Measurements from ENCODE around the gene PTCD1. TPM values are rescaled to one million over a fixed set of nuclear protein-coding genes. Genes with fewer than 3 reads are reported as not detected.

The PTCD1 gene
- total RNA-seq, 1 experiment from 2014 or later: 11.1 TPM

DNA sequence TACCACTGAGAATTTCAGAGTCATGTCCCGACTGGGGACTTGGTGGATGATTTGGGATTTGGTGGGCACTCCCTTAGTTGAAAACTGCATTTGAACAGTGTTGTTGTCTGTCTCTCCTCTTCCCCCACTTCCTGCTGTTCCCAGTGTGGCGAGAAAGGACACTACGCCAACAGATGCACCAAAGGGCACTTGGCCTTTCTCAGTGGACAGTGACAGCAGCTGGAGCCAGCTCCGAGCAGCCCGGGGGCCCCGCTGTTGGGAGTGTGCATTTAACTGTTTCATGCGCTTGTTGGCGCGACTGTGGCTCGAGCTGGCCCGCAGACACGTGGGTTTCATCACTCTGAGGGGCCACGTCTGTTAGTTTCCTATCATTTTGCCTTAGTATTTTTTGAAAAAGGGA lies 17.7 kb upstream of the PTCD1 start (continued):
- TF ChIP-seq FOXP1 (CRISPR knock-in tag; IDR thresholded peaks at IDR 0.05; ENCODE audit: borderline replicate concordance) (no peak), ZNF232 (CRISPR knock-in tag; IDR thresholded peaks at IDR 0.05) (no peak)
- TF ChIP-seq, protein P1, sequence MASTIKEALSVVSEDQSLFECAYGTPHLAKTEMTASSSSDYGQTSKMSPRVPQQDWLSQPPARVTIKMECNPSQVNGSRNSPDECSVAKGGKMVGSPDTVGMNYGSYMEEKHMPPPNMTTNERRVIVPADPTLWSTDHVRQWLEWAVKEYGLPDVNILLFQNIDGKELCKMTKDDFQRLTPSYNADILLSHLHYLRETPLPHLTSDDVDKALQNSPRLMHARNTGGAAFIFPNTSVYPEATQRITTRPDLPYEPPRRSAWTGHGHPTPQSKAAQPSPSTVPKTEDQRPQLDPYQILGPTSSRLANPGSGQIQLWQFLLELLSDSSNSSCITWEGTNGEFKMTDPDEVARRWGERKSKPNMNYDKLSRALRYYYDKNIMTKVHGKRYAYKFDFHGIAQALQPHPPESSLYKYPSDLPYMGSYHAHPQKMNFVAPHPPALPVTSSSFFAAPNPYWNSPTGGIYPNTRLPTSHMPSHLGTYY (CRISPR knock-in tag; IDR thresholded peaks at IDR 0.05): no peak

- Mint-ChIP-seq H3K27ac (peak overlapping the region; percentile 49; the same call in 1 of the 2 replicates), H3K4me1 (peaks cover 3% of the 10 kb centered on the region; the same call in 1 of the 2 replicates), H3K27me3 (ENCODE audit: low read depth) (no peaks in the 10 kb centered on the region), H3K36me3 (peaks cover 69% of the 10 kb centered on the region), H3K9me3 (peaks cover 13% of the 10 kb centered on the region), H3K4me3 (no peak overlapping the region)
- no peak for ATAC-seq
- DNase-seq (ENCODE audit: low spot score): no peak
- POLR2A ChIA-PET: interaction anchor here (0.5 to 1.4 kb wide), 6 partner anchors 9 to 1347 kb away, joined by 3 to 6 read pairs (median 4); partner anchors contain the start of genes BUD31, CPSF4, PDAP1 and PTCD1
- CTCF ChIA-PET: interaction anchor here (1.2 to 1.5 kb wide), 2 partner anchors 8 to 47 kb away, joined by 3 to 4 read pairs; partner anchors contain the start of genes BUD31 and PDAP1
- TF ChIP-seq CBFB (CRISPR knock-in tag; IDR thresholded peaks at IDR 0.05; ENCODE audit: low read depth) (no peak), ZNF281 (CRISPR knock-in tag; IDR thresholded peaks at IDR 0.05) (no peak), ZMAT4 (CRISPR knock-in tag; IDR thresholded peaks at IDR 0.05) (no peak), ELF4 (CRISPR knock-in tag; IDR thresholded peaks at IDR 0.05; ENCODE audit: low read depth) (no peak), FOXJ3 (CRISPR knock-in tag; IDR thresholded peaks at IDR 0.05; ENCODE audit: borderline replicate concordance) (no peak), TEAD1 (CRISPR knock-in tag; IDR thresholded peaks at IDR 0.05) (no peak), SP1 (CRISPR knock-in tag; conservative IDR thresholded peaks at IDR 0.05) (no peak), ZNF263 (CRISPR knock-in tag; IDR thresholded peaks at IDR 0.05; ENCODE audit: low read depth) (no peak), IRF2 (CRISPR knock-in tag; IDR thresholded peaks at IDR 0.05; ENCODE audit: borderline replicate concordance, low read depth) (no peak), ZBTB21 (CRISPR knock-in tag; IDR thresholded peaks at IDR 0.05; ENCODE audit: borderline replicate concordance) (no peak), PRRX2 (CRISPR knock-in tag; IDR thresholded peaks at IDR 0.05) (no peak)
- TF ChIP-seq, protein P2, sequence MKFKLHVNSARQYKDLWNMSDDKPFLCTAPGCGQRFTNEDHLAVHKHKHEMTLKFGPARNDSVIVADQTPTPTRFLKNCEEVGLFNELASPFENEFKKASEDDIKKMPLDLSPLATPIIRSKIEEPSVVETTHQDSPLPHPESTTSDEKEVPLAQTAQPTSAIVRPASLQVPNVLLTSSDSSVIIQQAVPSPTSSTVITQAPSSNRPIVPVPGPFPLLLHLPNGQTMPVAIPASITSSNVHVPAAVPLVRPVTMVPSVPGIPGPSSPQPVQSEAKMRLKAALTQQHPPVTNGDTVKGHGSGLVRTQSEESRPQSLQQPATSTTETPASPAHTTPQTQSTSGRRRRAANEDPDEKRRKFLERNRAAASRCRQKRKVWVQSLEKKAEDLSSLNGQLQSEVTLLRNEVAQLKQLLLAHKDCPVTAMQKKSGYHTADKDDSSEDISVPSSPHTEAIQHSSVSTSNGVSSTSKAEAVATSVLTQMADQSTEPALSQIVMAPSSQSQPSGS (CRISPR knock-in tag; IDR thresholded peaks at IDR 0.05; ENCODE audit: borderline replicate concordance, low read depth): no peak
Measured at GRCh38 chr7:99455874-99456273, 17.3 kb upstream of the PTCD1 start.

GRCh38 chr7:99453105-99453504 lies 14.5 kb upstream of the PTCD1 start:
- H3K27me3 Mint-ChIP-seq (ENCODE audit: low read depth): no peaks in the 10 kb centered on the region
- TF ChIP-seq JUN (CRISPR knock-in tag; IDR thresholded peaks at IDR 0.05) (no peak), CREB1 (CRISPR knock-in tag; IDR thresholded peaks at IDR 0.05) (no peak), SOX15 (CRISPR knock-in tag; IDR thresholded peaks at IDR 0.05) (no peak), ZNF532 (CRISPR knock-in tag; IDR thresholded peaks at IDR 0.05; ENCODE audit: borderline replicate concordance) (no peak)
- TF ChIP-seq, protein P3, sequence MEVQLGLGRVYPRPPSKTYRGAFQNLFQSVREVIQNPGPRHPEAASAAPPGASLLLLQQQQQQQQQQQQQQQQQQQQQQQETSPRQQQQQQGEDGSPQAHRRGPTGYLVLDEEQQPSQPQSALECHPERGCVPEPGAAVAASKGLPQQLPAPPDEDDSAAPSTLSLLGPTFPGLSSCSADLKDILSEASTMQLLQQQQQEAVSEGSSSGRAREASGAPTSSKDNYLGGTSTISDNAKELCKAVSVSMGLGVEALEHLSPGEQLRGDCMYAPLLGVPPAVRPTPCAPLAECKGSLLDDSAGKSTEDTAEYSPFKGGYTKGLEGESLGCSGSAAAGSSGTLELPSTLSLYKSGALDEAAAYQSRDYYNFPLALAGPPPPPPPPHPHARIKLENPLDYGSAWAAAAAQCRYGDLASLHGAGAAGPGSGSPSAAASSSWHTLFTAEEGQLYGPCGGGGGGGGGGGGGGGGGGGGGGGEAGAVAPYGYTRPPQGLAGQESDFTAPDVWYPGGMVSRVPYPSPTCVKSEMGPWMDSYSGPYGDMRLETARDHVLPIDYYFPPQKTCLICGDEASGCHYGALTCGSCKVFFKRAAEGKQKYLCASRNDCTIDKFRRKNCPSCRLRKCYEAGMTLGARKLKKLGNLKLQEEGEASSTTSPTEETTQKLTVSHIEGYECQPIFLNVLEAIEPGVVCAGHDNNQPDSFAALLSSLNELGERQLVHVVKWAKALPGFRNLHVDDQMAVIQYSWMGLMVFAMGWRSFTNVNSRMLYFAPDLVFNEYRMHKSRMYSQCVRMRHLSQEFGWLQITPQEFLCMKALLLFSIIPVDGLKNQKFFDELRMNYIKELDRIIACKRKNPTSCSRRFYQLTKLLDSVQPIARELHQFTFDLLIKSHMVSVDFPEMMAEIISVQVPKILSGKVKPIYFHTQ (CRISPR knock-in tag; IDR thresholded peaks at IDR 0.05): no peak

More at GRCh38 chr7:99453105-99453504, 14.5 kb upstream of the PTCD1 start:
- Mint-ChIP-seq H3K27ac (no peak overlapping the region), H3K36me3 (peaks cover 58% of the 10 kb centered on the region), H3K9me3 (no peaks in the 10 kb centered on the region), H3K4me3 (no peak overlapping the region), H3K4me1 (no peaks in the 10 kb centered on the region)
- DNase-seq (ENCODE audit: low spot score) (no peak), ATAC-seq (no peak)
- CTCF ChIA-PET: no interaction called here
- POLR2A ChIA-PET: no interaction called here

Measured in WTC11 (cell line).